ENCODE data around the gene SLC22A7.
"Not testable (repeated sequence)": the region's sequence is repeated elsewhere in the genome, so short reads cannot be mapped to it uniquely, and the experiment has no call there.

SLC22A7 gene

DNA sequence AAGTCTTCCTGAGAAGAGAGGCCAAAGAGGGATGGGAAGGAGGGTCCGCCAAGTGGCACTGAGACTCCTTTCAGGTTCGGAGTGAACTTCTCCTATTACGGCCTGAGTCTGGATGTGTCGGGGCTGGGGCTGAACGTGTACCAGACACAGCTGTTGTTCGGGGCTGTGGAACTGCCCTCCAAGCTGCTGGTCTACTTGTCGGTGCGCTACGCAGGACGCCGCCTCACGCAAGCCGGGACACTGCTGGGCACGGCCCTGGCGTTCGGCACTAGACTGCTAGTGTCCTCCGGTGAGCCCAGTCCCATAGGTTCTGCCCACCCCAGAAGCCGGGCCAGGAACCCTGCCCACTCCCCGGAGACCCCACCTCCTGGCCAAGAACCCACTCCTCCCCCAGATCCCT, 4.1 kb downstream of the SLC22A7 start:
- no peak for DNase-seq (ENCODE audit: low read depth in 2 of 2)

DNA sequence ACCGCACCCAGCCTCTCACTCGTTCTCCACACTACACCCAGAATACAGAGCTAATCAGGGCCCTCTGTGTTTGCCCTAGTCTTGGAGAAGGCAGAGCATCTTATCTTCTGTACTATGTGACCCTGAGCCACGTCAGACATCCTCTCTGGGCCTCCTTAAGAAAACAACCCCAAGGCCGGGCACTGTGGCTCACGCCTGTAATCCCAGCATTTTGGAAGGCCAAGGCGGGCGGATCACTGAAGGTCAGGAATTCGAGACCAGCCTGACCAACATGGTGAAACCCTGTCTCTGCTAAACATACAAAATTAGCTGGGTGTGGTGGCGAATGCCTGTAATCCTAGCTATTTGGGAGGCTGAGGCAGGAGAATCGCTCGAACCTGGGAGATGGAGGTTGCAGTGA, 4.9 kb downstream of the SLC22A7 start:
- DNase-seq (ENCODE audit: low read depth in 2 of 2): not testable (repeated sequence)

DNA sequence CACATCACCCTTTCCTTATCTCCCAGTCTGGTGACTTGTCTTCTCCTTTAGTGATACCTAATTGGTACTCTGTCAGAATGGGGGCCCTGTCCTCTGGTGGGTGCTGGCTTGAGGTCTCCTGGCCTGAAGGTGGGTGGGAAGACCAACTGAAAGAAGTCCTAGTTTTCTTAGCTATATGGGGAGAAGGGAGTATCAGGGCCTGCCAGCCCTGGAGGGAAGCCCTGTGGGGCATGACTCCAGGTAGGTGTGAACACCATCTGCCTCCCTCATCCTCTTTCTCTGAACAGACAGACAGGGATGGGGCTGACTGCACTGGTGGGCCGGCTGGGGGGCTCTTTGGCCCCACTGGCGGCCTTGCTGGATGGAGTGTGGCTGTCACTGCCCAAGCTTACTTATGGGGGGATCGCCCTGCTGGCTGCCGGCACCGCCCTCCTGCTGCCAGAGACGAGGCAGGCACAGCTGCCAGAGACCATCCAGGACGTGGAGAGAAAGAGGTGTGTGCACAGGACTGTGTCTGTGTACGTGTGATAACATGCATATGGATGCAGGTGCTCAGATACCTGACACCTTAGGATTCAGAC, 5.8 kb downstream of the SLC22A7 start:
- no peak for DNase-seq (ENCODE audit: low read depth in 2 of 2)

DNA sequence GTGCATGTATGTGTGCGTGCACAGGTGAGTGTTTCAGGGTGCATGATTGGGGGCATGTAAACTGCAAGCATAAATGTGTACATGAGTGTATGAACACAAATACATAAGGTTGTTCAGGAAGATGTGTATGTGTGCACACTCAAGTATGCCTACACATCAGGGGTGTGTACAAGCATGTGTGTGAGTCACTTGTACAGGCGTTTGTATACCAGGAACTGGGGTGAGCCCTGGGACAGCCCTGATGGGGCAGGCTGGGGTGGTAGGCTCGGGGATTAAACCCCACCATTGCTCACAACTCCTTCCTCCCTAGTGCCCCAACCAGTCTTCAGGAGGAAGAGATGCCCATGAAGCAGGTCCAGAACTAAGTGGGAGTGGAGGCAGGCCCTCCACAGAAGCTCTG, 6.3 kb downstream of the SLC22A7 start:
- DNase-seq (ENCODE audit: low read depth in 2 of 2): no peak

DNA sequence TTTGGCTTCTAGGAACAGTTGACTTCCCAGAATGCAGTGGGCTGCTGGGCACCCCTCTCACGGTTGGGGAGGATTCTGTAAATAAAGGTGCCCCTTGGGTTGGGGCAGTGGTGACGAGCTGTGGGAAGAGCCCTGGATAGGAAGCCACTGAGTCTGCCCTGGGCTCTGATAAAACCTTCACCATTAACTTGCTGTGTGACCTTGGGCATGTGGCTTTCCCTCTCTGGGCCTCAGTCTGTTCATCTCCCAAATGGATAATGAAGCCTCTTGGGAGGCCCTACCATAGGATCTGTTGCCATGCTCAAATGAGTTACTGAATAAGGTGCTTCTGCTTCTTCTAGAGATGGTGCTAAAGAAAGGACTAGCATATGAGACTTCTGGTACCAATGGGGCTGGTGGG, 6.8 kb downstream of the SLC22A7 start:
- no peak for DNase-seq (ENCODE audit: low read depth in 2 of 2)

DNA sequence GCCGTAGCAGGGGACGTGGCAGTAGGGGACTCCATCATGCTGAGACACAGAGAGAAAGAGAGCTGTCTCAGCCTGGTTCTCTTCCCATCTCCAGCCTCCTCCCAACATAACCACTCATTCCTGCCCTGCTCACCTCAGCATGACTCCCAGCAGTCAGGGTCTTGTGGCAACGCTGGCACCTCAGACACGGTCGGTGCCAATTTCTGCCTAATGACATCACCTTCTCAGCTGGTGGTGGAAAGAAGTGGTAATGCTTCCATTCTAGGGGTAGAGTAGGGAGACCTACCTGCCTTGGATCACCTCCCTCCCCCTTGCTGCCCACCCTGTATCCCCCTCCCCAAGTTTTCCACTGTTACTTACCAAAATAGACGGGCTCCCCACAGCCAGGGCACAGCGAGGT, 8.0 kb downstream of the SLC22A7 start:
- DNase-seq (ENCODE audit: low read depth in 2 of 2): no peak

DNA sequence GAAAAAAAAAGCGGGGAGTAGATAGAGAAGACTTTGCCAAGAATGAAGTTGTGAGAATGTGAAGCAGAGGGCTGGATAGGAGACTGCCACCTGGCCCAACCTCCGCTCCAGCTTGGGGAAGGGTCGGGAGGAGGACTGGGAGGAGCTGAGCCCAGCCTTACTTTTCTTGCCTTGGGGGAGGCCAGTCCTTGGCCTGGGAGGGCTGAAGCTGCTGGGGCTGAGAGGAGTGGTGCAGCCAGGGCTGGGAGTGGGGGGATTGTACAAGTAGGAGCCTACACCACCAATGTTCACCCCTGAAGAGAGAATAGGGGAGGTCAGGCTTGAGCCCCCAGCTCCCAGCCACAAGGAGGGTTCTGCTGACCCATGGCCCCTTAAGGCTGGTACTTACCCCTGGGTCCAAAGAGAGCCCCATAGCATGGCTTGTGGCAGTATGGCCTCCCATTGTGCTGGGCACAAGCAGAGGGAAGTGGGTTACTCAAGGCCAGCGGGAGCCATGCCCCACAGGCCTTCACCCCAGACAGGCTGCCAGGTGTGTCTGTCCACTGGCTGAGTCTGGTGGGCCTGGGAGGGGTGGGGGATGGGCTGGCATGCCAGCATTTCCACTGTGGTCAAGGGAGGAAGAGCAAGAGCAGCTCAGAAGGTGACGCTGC, 9.5 kb downstream of the SLC22A7 start:
- DNase-seq (ENCODE audit: low read depth in 2 of 2): no peak

DNA sequence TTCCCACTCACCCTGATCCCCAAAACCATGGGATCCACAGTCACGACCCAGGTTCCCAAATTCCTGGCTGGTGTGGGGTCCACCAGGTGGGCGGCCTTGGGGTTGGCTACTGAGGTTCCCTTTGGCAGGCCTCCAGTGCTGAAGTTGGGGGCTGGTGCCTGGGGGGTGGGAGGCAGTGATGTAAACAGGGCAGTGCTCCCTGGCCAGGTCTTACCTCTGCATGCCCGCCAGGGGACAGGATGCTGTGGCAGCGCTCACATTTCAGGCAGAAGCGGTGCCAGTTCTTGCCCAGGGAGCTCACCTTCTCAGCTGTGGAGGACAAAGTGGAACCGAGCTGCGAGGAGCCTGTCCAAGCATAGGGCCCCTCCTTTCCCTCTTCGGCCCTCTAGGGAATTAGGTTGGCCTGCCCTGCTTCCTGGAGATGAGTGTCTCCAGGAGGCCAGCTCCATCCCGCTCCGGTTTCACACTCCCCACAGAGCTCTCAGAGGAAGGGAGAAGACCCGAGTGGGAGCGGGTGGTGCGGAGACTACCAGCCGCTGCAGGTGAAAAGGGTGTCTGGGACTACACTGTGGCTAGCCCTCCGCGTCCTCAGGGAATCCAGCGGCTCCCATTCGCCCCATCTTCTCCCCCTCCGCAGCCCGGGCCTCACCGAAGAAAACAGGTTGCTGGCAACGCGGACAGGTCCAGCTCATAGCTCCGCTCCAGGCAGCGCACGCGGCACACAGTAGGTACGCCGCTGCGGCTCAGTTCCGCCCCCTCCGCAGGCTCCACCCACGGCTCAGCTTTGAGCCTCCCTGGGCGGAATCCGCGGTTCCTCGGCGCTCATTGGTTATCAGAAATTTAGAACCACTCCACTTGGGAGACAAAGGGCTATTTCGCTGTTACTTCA, 10.3 kb downstream of the SLC22A7 start, which contains the start of gene CRIP3:
TSS of gene CRIP3 (minus strand) at position 726 of the 889 bp plus-strand sequence. CDS start at position 692, 34 bp downstream.
- DNase-seq (ENCODE audit: low read depth in 2 of 2): peak in 1 of 2 donors; percentile 6

DNA sequence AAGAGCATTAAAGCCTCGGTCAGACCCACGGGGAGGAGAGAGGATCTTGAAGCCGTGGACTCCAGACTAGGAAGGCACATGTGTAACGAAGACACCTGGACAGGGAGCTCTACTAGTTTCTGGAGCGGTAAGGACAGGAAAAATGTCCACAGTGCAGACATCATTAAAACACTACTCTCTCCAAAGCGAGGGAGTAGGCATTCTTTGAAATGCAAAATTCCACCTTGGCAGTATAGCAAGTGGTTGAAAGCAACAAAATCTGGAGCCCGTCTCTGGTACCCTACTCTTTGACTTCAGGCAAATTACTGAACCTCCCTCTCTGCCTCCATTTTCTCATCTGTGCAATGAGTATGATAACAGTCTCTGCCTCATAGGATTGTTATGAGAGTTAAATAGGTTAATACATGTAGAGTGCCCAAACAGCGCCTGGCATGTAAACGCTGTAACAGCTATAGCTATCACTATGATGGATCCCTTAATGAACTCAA, 11.0 kb downstream of the SLC22A7 start:
- DNase-seq (ENCODE audit: low read depth in 2 of 2): no peak

DNA sequence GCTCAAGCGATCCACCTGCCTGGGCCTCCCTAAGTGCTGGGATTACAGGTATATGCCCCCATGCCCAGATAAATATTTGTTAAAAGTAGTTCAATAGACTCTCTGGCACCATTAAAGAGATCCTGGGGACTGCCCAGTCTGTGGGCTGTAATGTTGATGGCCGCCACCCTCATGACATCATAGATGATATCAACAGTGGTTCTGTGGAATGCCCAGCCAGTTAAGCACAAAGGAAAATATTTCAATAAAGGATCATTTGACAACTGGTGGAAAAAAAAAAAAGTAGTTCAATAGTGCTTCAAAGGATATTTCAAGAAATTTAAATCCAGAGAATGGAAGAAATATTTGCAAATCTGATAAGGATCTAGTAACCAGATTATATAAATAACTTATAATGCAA, 12.1 kb downstream of the SLC22A7 start:
- no peak for DNase-seq (ENCODE audit: low read depth in 2 of 2)

DNA sequence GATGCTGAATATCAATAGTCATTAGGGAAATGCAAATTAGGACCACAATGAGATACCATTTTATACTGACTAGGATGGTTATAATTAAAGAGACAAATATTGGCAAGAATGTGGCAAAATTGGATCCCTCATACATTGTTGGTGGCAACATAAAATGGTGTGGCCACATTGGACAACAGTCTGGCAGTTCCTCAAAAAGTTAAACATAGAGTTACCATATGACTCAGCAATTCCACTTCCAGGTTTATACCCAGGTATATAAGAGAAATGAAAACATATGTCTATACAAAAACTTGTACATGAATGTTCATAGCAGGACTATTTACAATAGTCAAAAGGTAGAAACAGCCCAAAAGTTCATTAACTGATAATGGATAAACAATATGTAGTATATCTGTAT, 12.6 kb downstream of the SLC22A7 start:
- DNase-seq (ENCODE audit: low read depth in 2 of 2): no peak

DNA sequence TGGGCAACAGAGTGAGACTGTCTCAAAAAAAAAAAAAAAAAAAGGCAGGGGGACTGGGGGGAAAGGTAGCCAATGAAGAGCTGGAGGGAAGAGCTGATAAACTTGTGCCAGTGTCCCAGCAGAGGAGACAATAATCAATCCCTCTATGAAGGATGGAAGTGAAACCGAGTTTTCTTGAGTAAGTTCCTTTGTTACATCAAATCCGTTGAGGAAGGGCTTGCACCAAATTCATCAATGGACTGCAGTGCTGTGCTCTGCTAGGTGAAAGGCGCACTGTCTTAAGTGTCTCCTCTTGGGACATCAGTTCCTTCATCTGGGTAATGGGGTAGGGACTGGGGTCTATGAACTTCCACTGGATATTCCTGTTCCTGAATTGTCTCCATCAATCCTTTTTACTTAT, 13.6 kb downstream of the SLC22A7 start:
- DNase-seq (ENCODE audit: low read depth in 2 of 2): no peak

DNA sequence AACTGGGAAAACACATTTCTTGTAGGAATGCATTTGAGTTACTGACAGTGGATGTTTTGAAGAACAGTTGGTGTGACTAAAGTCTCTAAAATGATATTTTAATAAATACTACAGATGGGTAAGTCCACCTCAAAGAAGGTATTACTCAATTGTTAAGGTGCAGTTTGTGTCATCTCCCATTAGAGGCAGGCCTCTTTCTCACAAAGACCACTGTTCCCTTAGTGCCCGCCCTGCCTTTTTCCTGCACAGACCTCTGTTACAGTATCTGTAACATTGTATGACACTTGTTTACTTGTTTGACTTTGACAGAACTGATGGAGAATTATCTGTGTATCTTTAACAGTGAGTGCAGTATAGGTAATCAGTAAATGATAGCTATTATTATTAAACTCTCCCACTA, 15.8 kb downstream of the SLC22A7 start:
- no peak for DNase-seq (ENCODE audit: low read depth in 2 of 2)

DNA sequence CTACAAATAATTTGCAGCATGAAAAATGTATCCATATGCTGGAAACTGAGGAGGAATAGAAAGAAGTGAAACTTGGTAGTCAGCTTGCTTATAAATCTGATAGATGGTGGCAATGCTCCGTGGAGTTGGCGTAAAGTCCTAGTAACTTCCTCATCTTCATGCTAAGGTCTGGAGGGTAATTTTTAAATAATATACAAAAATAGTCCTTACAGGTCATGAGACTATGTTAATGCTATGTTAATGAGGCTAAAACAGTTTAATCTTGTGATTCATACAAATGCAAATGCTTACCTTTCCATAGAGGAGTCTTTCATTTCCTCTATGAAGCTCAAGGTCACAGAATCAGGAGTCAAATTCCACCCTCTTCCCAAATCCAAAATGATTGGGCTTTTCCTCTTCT, 20.0 kb downstream of the SLC22A7 start:
- DNase-seq (ENCODE audit: low read depth in 2 of 2): no peak

DNA sequence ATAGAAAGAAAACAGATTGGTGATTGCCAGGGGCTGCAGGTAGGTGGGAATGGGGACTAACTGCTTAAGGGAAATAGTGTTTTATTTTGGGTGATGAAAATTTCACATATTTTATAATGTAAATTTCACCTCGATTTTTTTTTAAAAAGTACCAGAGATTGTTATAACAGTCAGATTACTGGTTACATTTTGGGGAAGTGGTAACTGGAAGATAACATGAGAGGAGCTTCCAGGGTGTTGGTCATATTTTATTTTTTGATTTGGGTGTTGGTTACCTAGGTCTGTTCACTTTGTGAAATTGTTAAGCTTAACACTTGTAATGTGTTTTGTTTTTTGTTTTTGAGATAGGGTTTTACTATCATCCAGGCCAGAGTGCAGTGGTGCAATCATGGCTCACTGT, 27.8 kb downstream of the SLC22A7 start:
- DNase-seq (ENCODE audit: low read depth in 2 of 2): no peak

DNA sequence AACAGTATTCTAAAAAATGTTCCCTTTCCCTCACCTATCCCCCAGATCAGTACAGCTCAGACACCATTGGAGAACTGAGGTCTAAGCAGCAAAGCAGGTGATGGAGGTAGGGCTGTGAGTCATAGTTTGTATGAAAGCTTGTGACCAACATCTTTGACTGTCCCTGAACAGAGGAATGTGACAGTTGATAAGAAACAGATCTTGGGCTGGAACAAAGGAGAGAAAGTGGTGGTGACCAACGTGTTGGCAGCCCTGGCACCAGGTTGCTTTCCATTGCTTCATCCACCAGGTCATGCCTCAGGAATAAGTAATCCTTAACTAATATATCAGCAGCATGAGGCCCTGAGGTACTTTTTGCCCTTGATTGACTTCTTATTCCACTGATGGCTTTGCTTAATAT, 30.5 kb downstream of the SLC22A7 start:
- DNase-seq (ENCODE audit: low read depth in 2 of 2): no peak

DNA sequence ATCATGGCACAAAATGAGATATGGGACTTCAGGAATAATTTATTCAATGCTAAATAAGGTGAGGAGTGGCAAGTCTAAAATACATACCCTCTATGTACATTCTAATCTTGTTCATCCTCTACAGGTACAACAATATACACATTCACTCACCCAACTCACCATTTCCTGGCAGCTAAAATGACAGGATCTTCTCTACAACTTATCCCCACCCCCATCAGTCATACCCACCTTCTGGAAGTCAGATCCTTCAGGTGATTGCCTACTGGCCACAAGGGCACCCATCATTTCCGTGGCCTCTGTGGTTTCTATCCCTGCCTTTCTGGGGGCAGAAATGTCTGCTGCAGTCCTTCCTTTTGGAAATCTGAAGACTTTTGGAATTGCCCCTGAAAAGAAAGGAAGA, 33.4 kb downstream of the SLC22A7 start:
- DNase-seq (ENCODE audit: low read depth in 2 of 2): no peak

DNA sequence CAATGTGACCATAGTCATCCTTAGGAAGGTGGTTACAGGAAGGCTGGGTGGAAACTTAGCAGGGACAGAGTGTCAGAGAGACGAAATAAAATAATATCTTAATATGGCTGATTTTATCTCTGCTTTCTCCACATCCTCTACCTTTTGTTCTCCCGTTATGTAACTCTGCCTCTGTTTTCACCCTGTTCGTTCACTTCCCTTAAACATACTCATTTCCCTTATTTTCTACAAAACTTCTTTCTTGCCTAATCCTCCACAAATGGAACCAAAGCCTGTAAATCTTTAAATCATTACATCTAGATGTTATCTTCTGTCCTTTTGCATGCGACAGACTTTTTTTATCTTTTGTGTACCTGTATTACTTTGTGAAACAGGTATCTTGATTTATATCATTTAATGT, 33.8 kb downstream of the SLC22A7 start:
- no peak for DNase-seq (ENCODE audit: low read depth in 2 of 2)

DNA sequence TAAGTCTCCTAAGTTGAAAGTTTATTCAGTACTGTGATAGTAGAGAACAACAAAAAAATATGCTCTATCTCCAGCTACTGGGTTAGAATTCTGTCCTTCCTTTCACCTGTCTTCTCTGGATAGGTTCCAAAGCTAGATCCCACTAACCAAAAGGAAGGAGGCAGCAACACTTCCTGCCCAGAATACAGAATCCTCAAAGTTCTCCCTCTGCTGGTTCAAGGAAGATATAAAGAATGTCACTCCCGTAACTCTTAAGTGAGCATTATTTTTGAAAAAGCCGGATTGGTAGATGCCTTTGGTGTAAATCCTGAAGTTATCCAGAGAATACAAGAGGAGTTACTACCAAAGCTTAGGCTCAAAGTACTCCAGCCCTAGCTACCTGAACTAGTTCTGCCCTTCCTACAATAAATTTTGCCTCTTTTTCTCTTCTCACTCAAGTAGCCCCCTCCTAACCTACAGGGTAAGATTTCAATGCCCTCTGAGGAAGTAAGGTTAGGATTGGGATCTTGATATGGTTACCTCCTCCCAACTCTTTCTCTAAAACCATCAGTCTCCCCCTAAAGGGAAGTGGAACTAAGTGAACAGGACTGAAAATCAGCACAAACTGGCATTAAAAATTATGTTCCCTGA, 36.5 kb downstream of the SLC22A7 start:
- no peak for DNase-seq (ENCODE audit: low read depth in 2 of 2)

DNA sequence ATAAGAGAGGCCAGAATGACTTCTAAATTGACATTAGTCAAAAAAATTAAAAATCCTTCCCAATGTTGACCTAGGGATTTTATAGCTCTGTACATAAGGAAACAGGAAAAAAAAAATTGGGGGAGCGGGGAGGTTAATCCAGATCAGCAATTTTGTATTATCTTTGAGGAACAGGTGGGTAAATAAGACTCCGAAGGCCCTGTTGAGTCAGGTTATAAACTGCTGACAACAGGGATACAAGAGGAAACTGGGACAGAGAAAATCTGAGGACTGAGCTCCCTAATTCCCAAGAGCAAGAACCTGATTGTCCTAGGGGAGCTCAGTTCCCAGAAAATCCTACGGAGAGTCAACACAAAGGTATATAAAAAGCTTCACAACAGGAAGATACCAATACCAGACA, 37.4 kb downstream of the SLC22A7 start:
- DNase-seq (ENCODE audit: low read depth in 2 of 2): no peak

DNA sequence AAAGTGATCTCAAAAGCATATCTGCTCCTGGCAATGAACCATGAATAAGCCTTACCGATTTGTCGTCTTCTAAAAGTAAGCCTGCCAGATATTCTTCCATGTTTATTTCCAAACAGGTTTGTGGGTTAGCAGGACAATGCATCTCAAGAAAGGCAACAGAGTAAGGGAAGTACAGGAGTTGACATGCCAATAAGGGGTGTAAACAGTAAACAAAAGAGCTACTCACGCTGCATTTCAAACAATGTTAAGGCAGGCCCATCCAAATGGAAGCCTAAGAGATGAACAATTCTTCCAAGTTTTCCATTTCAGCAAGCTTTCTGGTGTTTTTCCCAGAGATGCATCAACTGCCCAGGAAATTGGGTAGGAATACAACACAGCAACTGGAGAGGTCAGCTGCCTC, 38.3 kb downstream of the SLC22A7 start:
- DNase-seq (ENCODE audit: low read depth in 2 of 2): no peak

DNA sequence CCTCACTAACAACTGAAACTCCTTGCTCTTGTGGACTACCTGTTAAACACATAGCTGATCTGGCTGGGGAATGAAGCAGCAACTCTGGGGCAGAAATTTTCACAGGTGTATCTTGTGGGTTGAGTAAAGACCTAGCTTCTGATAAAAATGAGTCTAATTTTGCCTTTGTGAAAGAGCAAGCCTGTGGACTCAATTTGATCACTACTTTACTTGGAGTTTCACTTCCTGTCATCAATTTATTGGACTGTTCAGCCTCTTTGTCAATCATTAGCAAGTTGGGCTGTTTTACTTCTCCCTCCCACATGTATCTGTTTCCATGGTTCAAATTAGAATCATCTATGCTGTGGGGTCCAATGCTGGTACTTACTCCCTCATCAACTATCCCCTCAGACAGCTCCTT, 40.2 kb downstream of the SLC22A7 start:
- no peak for DNase-seq (ENCODE audit: low read depth in 2 of 2)
